ENCODE measurements around the gene AFAP1L2. TPM values are rescaled to one million over a fixed set of nuclear protein-coding genes. Genes with fewer than 3 reads are reported as not detected.

AFAP1L2 gene
- total RNA-seq, 4 donors from 2014 or later, result 28.4 to 86.6 (median 48.6) TPM

DNA sequence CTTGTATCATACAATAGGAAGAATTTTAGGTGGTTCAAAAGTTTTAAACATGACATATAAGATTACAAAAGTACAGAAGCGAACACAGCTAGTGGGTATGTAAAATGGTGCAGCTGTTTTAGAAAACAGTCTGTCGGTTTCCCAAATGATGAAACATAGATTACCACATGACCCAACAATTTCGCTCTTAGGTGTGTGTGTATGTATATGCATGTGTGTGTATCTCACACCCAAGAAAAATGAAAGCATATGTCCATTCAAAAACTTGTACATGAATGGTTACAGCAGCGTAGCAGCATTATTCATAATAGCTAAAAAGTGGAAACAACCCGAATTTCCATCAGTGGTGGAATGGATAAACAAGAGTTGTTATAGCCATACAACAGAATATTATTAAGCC, 23.5 kb downstream of the AFAP1L2 start:
- DNase-seq, result no peak
- H3K36me3 ChIP-seq, result no peaks in the 10 kb centered on the region
- H3K27me3 ChIP-seq, result no peaks in the 10 kb centered on the region
- TF ChIP-seq, protein P1, sequence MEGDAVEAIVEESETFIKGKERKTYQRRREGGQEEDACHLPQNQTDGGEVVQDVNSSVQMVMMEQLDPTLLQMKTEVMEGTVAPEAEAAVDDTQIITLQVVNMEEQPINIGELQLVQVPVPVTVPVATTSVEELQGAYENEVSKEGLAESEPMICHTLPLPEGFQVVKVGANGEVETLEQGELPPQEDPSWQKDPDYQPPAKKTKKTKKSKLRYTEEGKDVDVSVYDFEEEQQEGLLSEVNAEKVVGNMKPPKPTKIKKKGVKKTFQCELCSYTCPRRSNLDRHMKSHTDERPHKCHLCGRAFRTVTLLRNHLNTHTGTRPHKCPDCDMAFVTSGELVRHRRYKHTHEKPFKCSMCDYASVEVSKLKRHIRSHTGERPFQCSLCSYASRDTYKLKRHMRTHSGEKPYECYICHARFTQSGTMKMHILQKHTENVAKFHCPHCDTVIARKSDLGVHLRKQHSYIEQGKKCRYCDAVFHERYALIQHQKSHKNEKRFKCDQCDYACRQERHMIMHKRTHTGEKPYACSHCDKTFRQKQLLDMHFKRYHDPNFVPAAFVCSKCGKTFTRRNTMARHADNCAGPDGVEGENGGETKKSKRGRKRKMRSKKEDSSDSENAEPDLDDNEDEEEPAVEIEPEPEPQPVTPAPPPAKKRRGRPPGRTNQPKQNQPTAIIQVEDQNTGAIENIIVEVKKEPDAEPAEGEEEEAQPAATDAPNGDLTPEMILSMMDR (IDR thresholded peaks at IDR 0.05), result no peak
- no peak for TF ChIP-seq POLR2A (IDR thresholded peaks at IDR 0.05)
- H3K9me3 ChIP-seq, result no peaks in the 10 kb centered on the region
- intact Hi-C loops (cut with DNase I; ENCODE audit: low total_unique reads), result no loop called here
- H3K4me3 ChIP-seq, result no peak overlapping the region
- H3K27ac ChIP-seq, result peak overlapping the region in 1 of 2 donors; percentile 83
- H3K4me1 ChIP-seq, result no peaks in the 10 kb centered on the region

GRCh38 chr10:114380060-114380459, 24.2 kb downstream of the AFAP1L2 start:
- peak overlapping the region; percentile 75 to 83 for H3K27ac ChIP-seq
- H3K36me3 ChIP-seq, result no peaks in the 10 kb centered on the region
- H3K4me1 ChIP-seq, result peaks cover 0 to 3% of the 10 kb centered on the region in 2 donors
- no peak for DNase-seq
- intact Hi-C loops (cut with DNase I; ENCODE audit: low total_unique reads), result no loop called here
- no peaks in the 10 kb centered on the region for H3K9me3 ChIP-seq
- no peak for TF ChIP-seq POLR2A (IDR thresholded peaks at IDR 0.05)
- TF ChIP-seq, protein P1 (IDR thresholded peaks at IDR 0.05), result no peak
- no peaks in the 10 kb centered on the region for H3K27me3 ChIP-seq
- H3K4me3 ChIP-seq, result no peak overlapping the region

DNA sequence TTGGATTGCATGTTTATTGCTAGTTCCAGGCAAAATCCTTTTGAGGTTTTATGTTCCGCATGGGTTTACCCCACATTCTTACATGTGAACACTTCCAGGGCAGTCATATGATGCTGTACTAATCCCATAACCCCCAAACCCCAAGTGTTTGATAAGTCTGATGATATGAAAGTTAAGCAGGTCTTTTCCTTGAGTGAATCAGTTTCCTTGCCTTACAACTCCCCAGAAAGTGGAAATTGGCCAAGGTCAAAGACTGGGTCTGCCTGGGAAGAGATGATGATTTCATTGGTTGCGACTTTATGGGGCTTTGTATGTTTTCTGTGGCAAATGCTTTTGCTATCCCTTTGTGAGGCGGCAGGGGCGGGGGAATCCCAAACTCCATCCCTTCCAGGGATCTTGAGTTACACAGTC, 24.7 kb downstream of the AFAP1L2 start:
- no peaks in the 10 kb centered on the region for H3K36me3 ChIP-seq
- H3K4me1 ChIP-seq, result peaks cover 0 to 3% of the 10 kb centered on the region in 2 donors
- H3K4me3 ChIP-seq, result no peak overlapping the region
- TF ChIP-seq POLR2A (IDR thresholded peaks at IDR 0.05), result no peak
- TF ChIP-seq, protein P1 (IDR thresholded peaks at IDR 0.05), result no peak
- H3K27ac ChIP-seq, result peak overlapping the region; percentile 75 to 83
- intact Hi-C loops (cut with DNase I; ENCODE audit: low total_unique reads), result no loop called here
- peak; percentile 46 to 55 for DNase-seq
- H3K9me3 ChIP-seq, result no peaks in the 10 kb centered on the region
- no peaks in the 10 kb centered on the region for H3K27me3 ChIP-seq

DNA sequence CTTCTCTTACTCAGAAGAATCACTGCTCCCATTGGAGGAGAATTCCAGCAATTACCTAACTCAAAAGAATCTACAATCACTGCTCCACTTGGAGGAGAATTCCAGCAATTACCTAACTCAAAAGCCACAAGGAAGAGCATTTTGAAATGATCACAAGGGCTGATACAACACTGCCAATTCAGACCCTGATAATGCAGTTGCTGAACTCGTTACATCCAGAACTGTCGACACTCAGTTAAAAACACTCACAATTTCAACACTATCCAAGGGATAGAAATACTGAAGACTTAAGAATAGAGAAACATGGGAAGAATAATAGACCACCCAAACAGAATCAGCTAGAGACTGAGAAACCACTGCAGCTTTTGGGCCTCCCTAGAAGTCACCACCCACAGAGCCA, 27.8 kb downstream of the AFAP1L2 start:
- H3K4me1 ChIP-seq, result peaks cover 3 to 4% of the 10 kb centered on the region in 2 donors
- no peak for DNase-seq
- peak overlapping the region; percentile 29 to 86 for H3K27ac ChIP-seq
- intact Hi-C loops (cut with DNase I; ENCODE audit: low total_unique reads), result no loop called here
- no peaks in the 10 kb centered on the region for H3K9me3 ChIP-seq
- H3K27me3 ChIP-seq, result no peaks in the 10 kb centered on the region
- TF ChIP-seq, protein P1 (IDR thresholded peaks at IDR 0.05), result no peak
- TF ChIP-seq POLR2A (IDR thresholded peaks at IDR 0.05), result no peak
- H3K4me3 ChIP-seq, result no peak overlapping the region
- no peaks in the 10 kb centered on the region for H3K36me3 ChIP-seq

GRCh38 chr10:114375047-114375446, 29.3 kb downstream of the AFAP1L2 start:
- Histone ChIP-seq H3K4me1 (peaks cover 3 to 4% of the 10 kb centered on the region in 2 donors), H3K27ac (peak overlapping the region; percentile 85 to 86)

More at GRCh38 chr10:114375047-114375446, 29.3 kb downstream of the AFAP1L2 start:
- DNase-seq, result no peak
- no peak for TF ChIP-seq POLR2A (IDR thresholded peaks at IDR 0.05)
- TF ChIP-seq, protein P1 (IDR thresholded peaks at IDR 0.05), result no peak
- intact Hi-C loops (cut with DNase I; ENCODE audit: low total_unique reads), result no loop called here
- Histone ChIP-seq H3K9me3 (no peaks in the 10 kb centered on the region), H3K4me3 (no peak overlapping the region), H3K36me3 (no peaks in the 10 kb centered on the region), H3K27me3 (no peaks in the 10 kb centered on the region)
